HepG2 (cell line): ENCODE results near the gene TUFM. TPM values are rescaled to one million over a fixed set of nuclear protein-coding genes. Genes with fewer than 3 reads are reported as not detected.

Experiments
- GTF2F1 ChIP-seq: fragments of 150-350 bp; IDR thresholded peaks from 2 replicates; pipeline ENCODE4 v1.6.1; 2014; ENCODE audit warnings: low read length
- HINFP ChIP-seq: sonication (generic); formaldehyde crosslinking; IDR thresholded peaks from 2 replicates; pipeline ENCODE4 v1.4.0; 2020; ENCODE audit warnings: low read depth, mild to moderate bottlenecking, missing genetic modification reagents
- HOXD1 ChIP-seq: sonication (generic); formaldehyde crosslinking; IDR thresholded peaks from 2 replicates; pipeline ENCODE4 v1.5.0; 2020; ENCODE audit warnings: missing genetic modification reagents
- LRRFIP1 ChIP-seq: sonication (generic); formaldehyde crosslinking; conservative IDR thresholded peaks from 2 replicates; pipeline ENCODE4 v1.4.0; 2020; ENCODE audit warnings: missing genetic modification reagents
- NR2C2 ChIP-seq: sonication (generic); formaldehyde crosslinking; IDR thresholded peaks from 2 replicates; pipeline ENCODE4 v1.4.0; 2020; ENCODE audit warnings: missing genetic modification reagents, mild to moderate bottlenecking, moderate library complexity, borderline replicate concordance
- PAX8 ChIP-seq: sonication (generic); formaldehyde crosslinking; IDR thresholded peaks from 2 replicates; pipeline ENCODE4 v1.8.0; 2022; ENCODE audit warnings: mild to moderate bottlenecking, missing genetic modification reagents, borderline replicate concordance
- POLR2AphosphoS5 ChIP-seq: IDR thresholded peaks from 2 replicates; pipeline ENCODE4 v1.6.1; 2012; ENCODE audit warnings: low read depth, low read length
- RCOR2 ChIP-seq: IDR thresholded peaks from 2 replicates; pipeline ENCODE4 v1.6.1; 2016; ENCODE audit warnings: missing biosample characterization, missing genetic modification reagents
- SMAD9 ChIP-seq: sonication (generic); formaldehyde crosslinking; IDR thresholded peaks from 2 replicates; pipeline ENCODE4 v1.5.1; 2020; ENCODE audit warnings: mild to moderate bottlenecking, missing genetic modification reagents
- SOX13 ChIP-seq, 3 experiments: fragments of 450-650 bp in 1 of 3; sonication (generic) in 1 of 3; formaldehyde crosslinking in 1 of 3; IDR thresholded peaks in 2 of 3; conservative IDR thresholded peaks in 1 of 3; 2 replicates each; pipeline versions ENCODE4 v1.5.0 to v1.6.1; 2016 to 2020; ENCODE audit warnings: antibody characterized with exemption in 1 of 3, mild to moderate bottlenecking in 1 of 3, missing compliant biosample characterization in 1 of 3, missing genetic modification reagents in 1 of 3, moderate library complexity in 1 of 3
- YY1 ChIP-seq: IDR thresholded peaks from 2 replicates; pipeline ENCODE4 v1.6.1; 2011; ENCODE audit warnings: low read length, low read depth, moderate library complexity, mild to moderate bottlenecking; ENCODE audit not compliant: insufficient read depth, insufficient replicate concordance
- ZMYM2 ChIP-seq: sonication (generic); formaldehyde crosslinking; IDR thresholded peaks from 2 replicates; pipeline ENCODE4 v1.8.0; 2022; ENCODE audit warnings: mild to moderate bottlenecking, missing genetic modification reagents
- ZNF256 ChIP-seq: sonication (generic); formaldehyde crosslinking; conservative IDR thresholded peaks from 2 replicates; pipeline ENCODE4 v1.4.0; 2020; ENCODE audit warnings: missing genetic modification reagents
- ZNF788 ChIP-seq: sonication (generic); formaldehyde crosslinking; IDR thresholded peaks from 2 replicates; pipeline ENCODE4 v1.5.0; 2020; ENCODE audit warnings: mild to moderate bottlenecking, missing genetic modification reagents, borderline replicate concordance
- polyA plus RNA-seq, 8 experiments: library from polyadenylated mRNA; depleted of rRNA in 3 of 8; stranded (reverse) in 7 of 8; unstranded in 1 of 8; fragments of >200 nt; fragmentation: Illumina TruSeq in 4 of 8; extraction: Trizol in 4 of 8; gene quantifications; 2 replicates each; pipeline versions ENCODE4 v1.2.1 to v1.2.3, GENCODE V29; 2011 to 2016; ENCODE audit warnings: low read depth in 4 of 8, missing spikeins in 1 of 8, mixed read lengths in 1 of 8; ENCODE audit not compliant: insufficient read depth in 1 of 8
- total RNA-seq, 5 experiments: library from RNA; depleted of rRNA; stranded (reverse); fragments of >200 nt; fragmentation: Illumina TruSeq; extraction: Trizol; gene quantifications; 2 replicates each; pipeline ENCODE4 v1.2.3, GENCODE V29; 2016; ENCODE audit warnings: low read depth in 1 of 5
- TF ChIP-seq, protein P1 (sequence below): sonication (generic); formaldehyde crosslinking; IDR thresholded peaks from 2 replicates; pipeline ENCODE4 v1.4.0; 2020; ENCODE audit warnings: low read depth, missing genetic modification reagents
- TF ChIP-seq, protein P2 (sequence below): IDR thresholded peaks from 2 replicates; pipeline ENCODE4 v1.6.1; 2016; ENCODE audit warnings: mild to moderate bottlenecking, missing biosample characterization, missing genetic modification reagents
- TF ChIP-seq, protein P3 (sequence below): sonication (generic); formaldehyde crosslinking; IDR thresholded peaks from 2 replicates; pipeline ENCODE4 v1.5.0; 2020; ENCODE audit warnings: missing genetic modification reagents

TUFM gene
- total and polyA plus RNA-seq, 2 of the 13 experiments (the other 11 are each of a cell fraction or from before 2014, with no cell fraction given), result 206 to 298 TPM

- TF ChIP-seq, protein P1, sequence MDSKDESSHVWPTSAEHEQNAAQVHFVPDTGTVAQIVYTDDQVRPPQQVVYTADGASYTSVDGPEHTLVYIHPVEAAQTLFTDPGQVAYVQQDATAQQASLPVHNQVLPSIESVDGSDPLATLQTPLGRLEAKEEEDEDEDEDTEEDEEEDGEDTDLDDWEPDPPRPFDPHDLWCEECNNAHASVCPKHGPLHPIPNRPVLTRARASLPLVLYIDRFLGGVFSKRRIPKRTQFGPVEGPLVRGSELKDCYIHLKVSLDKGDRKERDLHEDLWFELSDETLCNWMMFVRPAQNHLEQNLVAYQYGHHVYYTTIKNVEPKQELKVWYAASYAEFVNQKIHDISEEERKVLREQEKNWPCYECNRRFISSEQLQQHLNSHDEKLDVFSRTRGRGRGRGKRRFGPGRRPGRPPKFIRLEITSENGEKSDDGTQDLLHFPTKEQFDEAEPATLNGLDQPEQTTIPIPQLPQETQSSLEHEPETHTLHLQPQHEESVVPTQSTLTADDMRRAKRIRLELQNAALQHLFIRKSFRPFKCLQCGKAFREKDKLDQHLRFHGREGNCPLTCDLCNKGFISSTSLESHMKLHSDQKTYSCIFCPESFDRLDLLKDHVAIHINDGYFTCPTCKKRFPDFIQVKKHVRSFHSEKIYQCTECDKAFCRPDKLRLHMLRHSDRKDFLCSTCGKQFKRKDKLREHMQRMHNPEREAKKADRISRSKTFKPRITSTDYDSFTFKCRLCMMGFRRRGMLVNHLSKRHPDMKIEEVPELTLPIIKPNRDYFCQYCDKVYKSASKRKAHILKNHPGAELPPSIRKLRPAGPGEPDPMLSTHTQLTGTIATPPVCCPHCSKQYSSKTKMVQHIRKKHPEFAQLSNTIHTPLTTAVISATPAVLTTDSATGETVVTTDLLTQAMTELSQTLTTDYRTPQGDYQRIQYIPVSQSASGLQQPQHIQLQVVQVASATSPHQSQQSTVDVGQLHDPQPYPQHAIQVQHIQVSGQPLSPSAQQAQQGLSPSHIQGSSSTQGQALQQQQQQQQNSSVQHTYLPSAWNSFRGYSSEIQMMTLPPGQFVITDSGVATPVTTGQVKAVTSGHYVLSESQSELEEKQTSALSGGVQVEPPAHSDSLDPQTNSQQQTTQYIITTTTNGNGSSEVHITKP (CRISPR knock-in tag), result no peak
- TF ChIP-seq ZMYM2 (CRISPR knock-in tag) (no peak), PAX8 (CRISPR knock-in tag) (no peak), HINFP (CRISPR knock-in tag) (no peak), LRRFIP1 (CRISPR knock-in tag) (no peak), ZNF256 (CRISPR knock-in tag) (no peak), HOXD1 (CRISPR knock-in tag) (no peak), SOX13 (IDR thresholded peaks at IDR 0.05) (no peak), SOX13 (CRISPR knock-in tag; conservative IDR thresholded peaks at IDR 0.05 in 1 of 2, IDR thresholded peaks at IDR 0.05 in 1 of 2) (0 out of 4 replicates have a peak, but pooled peaks of 1 of the 2 experiments have one; percentile 16), ZNF788 (CRISPR knock-in tag) (no peak), POLR2AphosphoS5 (no peak), YY1 (no peak), SMAD9 (CRISPR knock-in tag) (no peak), RCOR2 (CRISPR knock-in tag) (no peak), NR2C2 (CRISPR knock-in tag) (no peak), GTF2F1 (no peak)
- TF ChIP-seq, protein P2, sequence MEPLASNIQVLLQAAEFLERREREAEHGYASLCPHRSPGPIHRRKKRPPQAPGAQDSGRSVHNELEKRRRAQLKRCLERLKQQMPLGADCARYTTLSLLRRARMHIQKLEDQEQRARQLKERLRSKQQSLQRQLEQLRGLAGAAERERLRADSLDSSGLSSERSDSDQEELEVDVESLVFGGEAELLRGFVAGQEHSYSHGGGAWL, result no peak
- TF ChIP-seq, protein P3, sequence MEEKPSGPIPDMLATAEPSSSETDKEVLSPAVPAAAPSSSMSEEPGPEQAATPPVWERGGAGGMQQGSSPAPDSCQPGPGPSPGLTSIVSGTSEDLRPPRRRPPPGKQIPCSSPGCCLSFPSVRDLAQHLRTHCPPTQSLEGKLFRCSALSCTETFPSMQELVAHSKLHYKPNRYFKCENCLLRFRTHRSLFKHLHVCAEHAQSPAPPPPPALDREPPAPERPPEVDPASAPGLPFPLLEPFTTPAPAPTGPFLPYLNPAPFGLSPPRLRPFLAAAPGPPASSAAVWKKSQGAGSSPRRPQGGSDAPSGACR (CRISPR knock-in tag), result no peak
Measured at GRCh38 chr16:28821874-28822519, 24.2 kb downstream of the TUFM start (continued).
